ENCODE results near the gene RASAL1. TPM values are rescaled to one million over a fixed set of nuclear protein-coding genes. Genes with fewer than 3 reads are reported as not detected.
A peak's percentile ranks its signal among the peaks of the same experiment; 100 is the strongest.

Gene RASAL1
- total and polyA plus RNA-seq, 11 donors: not detected

DNA sequence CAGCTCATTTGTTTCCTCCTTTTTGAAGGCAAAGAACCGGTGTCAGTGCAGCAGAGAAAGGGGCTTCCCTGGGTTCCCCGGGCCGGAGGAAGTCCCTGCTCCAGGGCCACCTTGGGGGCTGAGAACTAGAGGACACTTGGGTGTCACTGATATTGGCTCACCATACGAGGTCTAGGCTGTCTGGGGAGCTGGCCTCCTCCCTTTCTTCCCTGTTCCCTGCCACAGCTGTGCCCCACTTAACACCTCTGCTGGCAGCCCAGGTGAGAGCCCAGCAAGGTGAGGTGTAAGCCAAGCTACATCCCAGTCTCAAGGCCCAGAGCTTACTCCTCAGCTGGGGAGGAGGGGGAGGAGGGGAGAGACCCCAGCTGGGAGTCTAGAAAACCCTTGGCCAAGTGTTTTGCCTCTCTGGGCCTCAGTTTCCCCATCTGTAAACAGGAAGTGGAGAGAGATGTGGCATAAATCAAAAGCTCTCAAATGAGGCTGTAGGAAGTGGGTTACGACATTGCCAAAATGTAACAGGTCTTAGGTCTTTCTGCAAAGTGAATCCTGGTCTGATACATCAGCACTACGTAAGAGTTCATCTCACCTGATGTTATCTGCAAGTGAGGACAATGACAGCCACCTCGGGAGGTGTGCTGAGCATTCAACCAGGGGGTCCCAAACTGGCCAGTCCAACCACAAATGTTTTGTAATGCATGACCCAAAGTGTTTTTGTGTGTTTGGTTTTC, 25.5 kb downstream of the RASAL1 start:
- DNase-seq (no peak), ATAC-seq (no peak)
- H3K36me3 ChIP-seq: no peaks in the 10 kb centered on the region
- 38 to 45% (median 42%) methylated on average over 7 of the region's 7 CpGs for WGBS, 4 donors
- no peaks in the 10 kb centered on the region for H3K4me1 ChIP-seq
- no peak overlapping the region for H3K27ac ChIP-seq
- intact Hi-C loops (cut with DNase I): no loop called here
- TF ChIP-seq, protein P1, sequence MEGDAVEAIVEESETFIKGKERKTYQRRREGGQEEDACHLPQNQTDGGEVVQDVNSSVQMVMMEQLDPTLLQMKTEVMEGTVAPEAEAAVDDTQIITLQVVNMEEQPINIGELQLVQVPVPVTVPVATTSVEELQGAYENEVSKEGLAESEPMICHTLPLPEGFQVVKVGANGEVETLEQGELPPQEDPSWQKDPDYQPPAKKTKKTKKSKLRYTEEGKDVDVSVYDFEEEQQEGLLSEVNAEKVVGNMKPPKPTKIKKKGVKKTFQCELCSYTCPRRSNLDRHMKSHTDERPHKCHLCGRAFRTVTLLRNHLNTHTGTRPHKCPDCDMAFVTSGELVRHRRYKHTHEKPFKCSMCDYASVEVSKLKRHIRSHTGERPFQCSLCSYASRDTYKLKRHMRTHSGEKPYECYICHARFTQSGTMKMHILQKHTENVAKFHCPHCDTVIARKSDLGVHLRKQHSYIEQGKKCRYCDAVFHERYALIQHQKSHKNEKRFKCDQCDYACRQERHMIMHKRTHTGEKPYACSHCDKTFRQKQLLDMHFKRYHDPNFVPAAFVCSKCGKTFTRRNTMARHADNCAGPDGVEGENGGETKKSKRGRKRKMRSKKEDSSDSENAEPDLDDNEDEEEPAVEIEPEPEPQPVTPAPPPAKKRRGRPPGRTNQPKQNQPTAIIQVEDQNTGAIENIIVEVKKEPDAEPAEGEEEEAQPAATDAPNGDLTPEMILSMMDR (IDR thresholded peaks at IDR 0.05): no peak
- TF ChIP-seq POLR2A (IDR thresholded peaks at IDR 0.05): no peak
- H3K27me3 ChIP-seq: peaks cover 0 to 43% (median 8%) of the 10 kb centered on the region in 9 donors
- no peak overlapping the region for H3K4me3 ChIP-seq
- H3K9me3 ChIP-seq: no peaks in the 10 kb centered on the region

DNA sequence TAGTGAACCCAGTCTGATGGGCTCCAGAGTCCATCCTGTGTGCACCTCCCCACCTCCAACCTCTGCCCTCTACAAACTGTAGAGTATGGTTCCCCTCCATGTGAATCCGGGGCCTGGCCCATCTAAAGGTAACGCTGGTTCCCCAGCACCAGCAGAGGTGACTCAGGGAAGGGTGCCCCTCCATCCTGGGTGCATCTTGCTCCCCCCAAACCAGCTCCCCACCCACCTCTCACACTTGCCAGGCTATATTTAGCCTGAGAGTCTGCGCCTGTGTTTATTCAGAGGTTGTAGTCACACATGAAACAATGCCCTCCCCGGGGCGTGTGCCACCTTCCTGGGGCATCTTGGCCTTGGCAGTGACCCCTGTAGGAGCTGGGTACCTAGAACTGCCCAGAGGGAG, 26.2 kb downstream of the RASAL1 start:
- intact Hi-C loops (cut with DNase I): no loop called here
- TF ChIP-seq, protein P1 (IDR thresholded peaks at IDR 0.05): no peak
- no peak for TF ChIP-seq POLR2A (IDR thresholded peaks at IDR 0.05)
- ATAC-seq (peak in 2 of 4 donors; percentile 16 to 52), DNase-seq (no peak)
- Histone ChIP-seq H3K4me3 (no peak overlapping the region), H3K27ac (no peak overlapping the region), H3K27me3 (peaks cover 0 to 37% (median 8%) of the 10 kb centered on the region in 9 donors), H3K9me3 (no peaks in the 10 kb centered on the region), H3K36me3 (no peaks in the 10 kb centered on the region), H3K4me1 (no peaks in the 10 kb centered on the region)
- 60 to 72% (median 65%) methylated on average over 3 to 5 of the region's 5 CpGs for WGBS, 4 donors

DNA sequence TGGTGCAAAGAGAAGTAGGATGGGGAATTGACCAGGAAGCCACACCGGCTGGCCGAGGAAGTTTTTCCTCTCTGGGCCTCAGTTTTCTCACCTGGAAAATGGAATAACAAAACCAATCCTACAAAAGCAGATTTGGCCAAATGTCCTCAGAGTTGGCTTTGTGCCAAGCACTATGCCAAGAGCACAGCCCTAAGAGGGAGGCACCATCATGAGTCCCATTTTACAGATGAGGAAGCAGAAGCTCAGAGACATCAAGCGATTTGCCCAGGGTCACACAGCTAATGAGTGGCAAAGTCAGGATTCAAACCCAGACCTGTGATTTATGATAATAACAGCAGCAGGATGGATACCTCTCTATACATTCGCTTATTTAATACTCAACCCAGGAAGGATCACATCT, 27.3 kb downstream of the RASAL1 start:
- H3K27me3 ChIP-seq: peaks cover 3 to 37% (median 16%) of the 10 kb centered on the region in 9 donors
- WGBS, 4 donors: 90 to 99% (median 95%) methylated on average over 4 of the region's 4 CpGs
- TF ChIP-seq, protein P1 (IDR thresholded peaks at IDR 0.05): no peak
- TF ChIP-seq POLR2A (IDR thresholded peaks at IDR 0.05): no peak
- DNase-seq (no peak), ATAC-seq (no peak)
- peaks cover 0 to 5% (median 0%) of the 10 kb centered on the region in 12 donors for H3K4me1 ChIP-seq
- H3K4me3 ChIP-seq: no peak overlapping the region
- no peaks in the 10 kb centered on the region for H3K36me3 ChIP-seq
- intact Hi-C loops (cut with DNase I): no loop called here
- no peaks in the 10 kb centered on the region for H3K9me3 ChIP-seq
- H3K27ac ChIP-seq: no peak overlapping the region

DNA sequence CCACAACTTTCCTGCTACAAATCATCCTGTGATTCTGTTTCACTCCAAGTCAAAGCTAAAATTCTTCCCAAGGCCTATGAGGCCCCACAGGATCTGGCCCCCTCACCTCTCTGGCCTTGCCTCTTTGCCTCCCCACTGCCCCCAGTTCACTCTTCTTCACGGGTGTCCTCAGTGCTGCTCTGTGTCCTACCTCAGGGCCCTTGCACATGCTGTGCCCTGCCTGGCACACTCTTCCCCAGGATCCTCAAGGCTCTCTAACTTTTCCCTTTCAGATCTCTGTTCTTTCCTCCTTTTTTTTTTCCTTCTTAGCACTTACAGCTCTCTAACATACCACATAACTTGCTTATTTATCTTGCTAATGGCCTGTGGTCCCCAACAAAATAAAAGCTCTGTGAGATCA, 29.2 kb downstream of the RASAL1 start:
- Histone ChIP-seq H3K36me3 (no peaks in the 10 kb centered on the region), H3K4me1 (peaks cover 0 to 5% (median 0%) of the 10 kb centered on the region in 12 donors), H3K9me3 (no peaks in the 10 kb centered on the region), H3K27ac (no peak overlapping the region), H3K4me3 (no peak overlapping the region), H3K27me3 (peaks cover 6 to 32% (median 13%) of the 10 kb centered on the region in 9 donors)
- DNase-seq (no peak), ATAC-seq (no peak)
- TF ChIP-seq, protein P1 (IDR thresholded peaks at IDR 0.05): no peak
- TF ChIP-seq POLR2A (IDR thresholded peaks at IDR 0.05): no peak
- intact Hi-C loops (cut with DNase I): no loop called here
- 75 to 82% (median 76%) methylated on average over 1 of the region's 1 CpG for WGBS, 4 donors

Data from heart left ventricle (tissue), 16 donors.